Fibroblast of lung (primary cell): ENCODE data around the gene GRB10.

ENCODE experiments used
- EZH2 ChIP-seq: IDR thresholded peaks from 2 replicates; pipeline ENCODE4 v1.5.1; 2012; ENCODE audit warnings: low read length, control low read depth, mild to moderate bottlenecking; ENCODE audit errors: missing control alignments
- TF ChIP-seq, protein P1 (sequence below), 2 donors: IDR thresholded peaks in 1 of 2; conservative IDR thresholded peaks in 1 of 2; 1 replicate in 1 of 2; 2 replicates in 1 of 2; pipeline ENCODE4 v1.5.1; 2011 to 2012; ENCODE audit warnings: low read length in 2 of 2, control low read depth in 1 of 2, inconsistent platforms in 1 of 2, low read depth in 1 of 2, mild to moderate bottlenecking in 1 of 2

DNA sequence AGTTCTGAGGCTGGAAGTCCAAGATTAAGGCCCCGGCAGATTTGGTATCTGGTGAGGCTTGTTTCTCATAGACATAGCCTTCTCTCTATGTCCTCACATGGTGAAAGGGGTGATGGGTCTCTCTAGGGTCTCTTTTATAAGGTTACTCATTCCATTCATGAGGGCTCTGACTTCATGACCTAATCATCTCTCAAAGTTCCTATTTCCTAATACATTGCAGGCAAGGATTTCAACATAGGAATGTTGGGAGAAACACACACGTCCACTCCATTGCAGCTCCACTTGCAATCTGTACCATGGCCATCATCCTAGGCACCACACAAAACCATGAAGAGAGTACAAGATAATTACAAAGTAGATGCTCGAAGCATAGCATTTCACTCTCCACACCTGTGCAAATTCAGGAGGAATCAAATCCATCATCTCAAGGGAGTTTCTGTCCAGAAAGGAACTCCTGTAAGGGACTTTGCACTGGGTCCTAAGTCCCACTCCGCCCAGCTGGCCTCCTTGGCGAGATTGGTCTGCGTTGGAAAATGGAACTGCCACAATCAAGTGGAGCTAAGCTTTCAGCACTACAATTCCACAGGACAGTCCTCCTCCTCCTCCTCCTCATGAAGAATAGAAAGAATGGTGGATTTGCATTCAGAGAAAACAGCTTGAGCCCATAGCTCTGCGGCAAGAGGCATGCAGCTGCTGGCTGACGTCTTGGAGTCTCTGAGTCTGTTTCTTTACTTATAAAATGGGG, 226.3 kb downstream of the GRB10 start:
- TF ChIP-seq, protein P1, sequence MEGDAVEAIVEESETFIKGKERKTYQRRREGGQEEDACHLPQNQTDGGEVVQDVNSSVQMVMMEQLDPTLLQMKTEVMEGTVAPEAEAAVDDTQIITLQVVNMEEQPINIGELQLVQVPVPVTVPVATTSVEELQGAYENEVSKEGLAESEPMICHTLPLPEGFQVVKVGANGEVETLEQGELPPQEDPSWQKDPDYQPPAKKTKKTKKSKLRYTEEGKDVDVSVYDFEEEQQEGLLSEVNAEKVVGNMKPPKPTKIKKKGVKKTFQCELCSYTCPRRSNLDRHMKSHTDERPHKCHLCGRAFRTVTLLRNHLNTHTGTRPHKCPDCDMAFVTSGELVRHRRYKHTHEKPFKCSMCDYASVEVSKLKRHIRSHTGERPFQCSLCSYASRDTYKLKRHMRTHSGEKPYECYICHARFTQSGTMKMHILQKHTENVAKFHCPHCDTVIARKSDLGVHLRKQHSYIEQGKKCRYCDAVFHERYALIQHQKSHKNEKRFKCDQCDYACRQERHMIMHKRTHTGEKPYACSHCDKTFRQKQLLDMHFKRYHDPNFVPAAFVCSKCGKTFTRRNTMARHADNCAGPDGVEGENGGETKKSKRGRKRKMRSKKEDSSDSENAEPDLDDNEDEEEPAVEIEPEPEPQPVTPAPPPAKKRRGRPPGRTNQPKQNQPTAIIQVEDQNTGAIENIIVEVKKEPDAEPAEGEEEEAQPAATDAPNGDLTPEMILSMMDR (conservative IDR thresholded peaks at IDR 0.05 in 1 of 2, IDR thresholded peaks at IDR 0.05 in 1 of 2; ENCODE audit: low read depth in 1 of 2, low read length in 2 of 2) = no peak
- no peak for TF ChIP-seq EZH2
